ENCODE results near the gene CMC1. TPM values are rescaled to one million over a fixed set of nuclear protein-coding genes. Genes with fewer than 3 reads are reported as not detected.
"Not testable (repeated sequence)": the region's sequence is repeated elsewhere in the genome, so short reads cannot be mapped to it uniquely, and the experiment has no call there.

Gene CMC1
- total RNA-seq, 1 experiment from 2014 or later, result 22.6 TPM

GRCh38 chr3:28268989-28269388, 27.6 kb downstream of the CMC1 start:
- Histone ChIP-seq H3K27me3 (no peaks in the 10 kb centered on the region), H3K27ac (no peak overlapping the region), H3K4me3 (no peak overlapping the region), H3K4me1 (no peaks in the 10 kb centered on the region), H3K9me3 (replicated peaks) (peaks cover 10% of the 10 kb centered on the region), H3K36me3 (peaks cover 3% of the 10 kb centered on the region)
- DNase-seq, result no peak

- not testable (repeated sequence) for H3K36me3 ChIP-seq, H3K4me1 ChIP-seq, H3K4me3 ChIP-seq, H3K27me3 ChIP-seq, H3K27ac ChIP-seq, DNase-seq
- peaks cover 14% of the 10 kb centered on the region for H3K9me3 ChIP-seq (replicated peaks)
Observed at GRCh38 chr3:28269884-28270283, 28.5 kb downstream of the CMC1 start.

GRCh38 chr3:28273837-28274236, 32.4 kb downstream of the CMC1 start:
- peaks cover 3% of the 10 kb centered on the region; the same call in 1 of the 2 replicates for H3K36me3 ChIP-seq
- H3K9me3 ChIP-seq (replicated peaks), result peaks cover 14% of the 10 kb centered on the region
- H3K4me3 ChIP-seq, result no peak overlapping the region
- no peaks in the 10 kb centered on the region for H3K27me3 ChIP-seq
- H3K4me1 ChIP-seq, result no peaks in the 10 kb centered on the region
- H3K27ac ChIP-seq, result no peak overlapping the region
- no peak for DNase-seq

GRCh38 chr3:28278918-28279317, 37.5 kb downstream of the CMC1 start:
- Histone ChIP-seq H3K4me3 (no peak overlapping the region), H3K36me3 (no peaks in the 10 kb centered on the region), H3K4me1 (no peaks in the 10 kb centered on the region), H3K27me3 (no peaks in the 10 kb centered on the region), H3K27ac (no peak overlapping the region), H3K9me3 (replicated peaks) (peaks cover 4% of the 10 kb centered on the region)
- no peak for DNase-seq

- H3K4me1 ChIP-seq, result no peaks in the 10 kb centered on the region
- no peak overlapping the region for H3K4me3 ChIP-seq
- DNase-seq, result no peak
- H3K27ac ChIP-seq, result no peak overlapping the region
- H3K36me3 ChIP-seq, result no peaks in the 10 kb centered on the region
- peaks cover 2% of the 10 kb centered on the region; the same call in 1 of the 2 replicates for H3K9me3 ChIP-seq (replicated peaks)
- H3K27me3 ChIP-seq, result no peaks in the 10 kb centered on the region
Observed at GRCh38 chr3:28279770-28280169, 38.4 kb downstream of the CMC1 start.

- Histone ChIP-seq H3K4me1 (no peaks in the 10 kb centered on the region), H3K27me3 (no peaks in the 10 kb centered on the region), H3K9me3 (replicated peaks) (no peaks in the 10 kb centered on the region), H3K4me3 (no peak overlapping the region), H3K36me3 (no peaks in the 10 kb centered on the region), H3K27ac (no peak overlapping the region)
- no peak for DNase-seq
Observed at GRCh38 chr3:28280781-28281180, 39.4 kb downstream of the CMC1 start.

- H3K27me3 ChIP-seq, result no peaks in the 10 kb centered on the region
- H3K4me3 ChIP-seq, result no peak overlapping the region
- no peaks in the 10 kb centered on the region for H3K4me1 ChIP-seq
- peaks cover 3% of the 10 kb centered on the region; the same call in 1 of the 2 replicates for H3K36me3 ChIP-seq
- H3K9me3 ChIP-seq (replicated peaks), result no peaks in the 10 kb centered on the region
- peak in 1 of 2 experiments; percentile 50 for DNase-seq
- no peak overlapping the region for H3K27ac ChIP-seq
Observed at GRCh38 chr3:28286595-28286994, 45.2 kb downstream of the CMC1 start.

GRCh38 chr3:28287046-28287445, 45.6 kb downstream of the CMC1 start:
- H3K9me3 ChIP-seq (replicated peaks), result no peaks in the 10 kb centered on the region
- H3K36me3 ChIP-seq, result peaks cover 3% of the 10 kb centered on the region; the same call in 1 of the 2 replicates
- H3K27me3 ChIP-seq, result no peaks in the 10 kb centered on the region
- no peaks in the 10 kb centered on the region for H3K4me1 ChIP-seq
- no peak for DNase-seq
- H3K4me3 ChIP-seq, result no peak overlapping the region
- H3K27ac ChIP-seq, result no peak overlapping the region

GRCh38 chr3:28290863-28291300, 49.5 kb downstream of the CMC1 start:
- Histone ChIP-seq H3K27me3 (no peaks in the 10 kb centered on the region), H3K27ac (no peak overlapping the region), H3K36me3 (peaks cover 3% of the 10 kb centered on the region; the same call in 1 of the 2 replicates), H3K9me3 (replicated peaks) (no peaks in the 10 kb centered on the region; the same call in 1 of the 2 replicates), H3K4me1 (no peaks in the 10 kb centered on the region), H3K4me3 (no peak overlapping the region)
- no peak for DNase-seq

GRCh38 chr3:28291577-28291976, 50.2 kb downstream of the CMC1 start:
- Histone ChIP-seq H3K9me3 (replicated peaks) (no peaks in the 10 kb centered on the region; the same call in 1 of the 2 replicates), H3K4me3 (no peak overlapping the region), H3K27me3 (no peaks in the 10 kb centered on the region), H3K4me1 (no peaks in the 10 kb centered on the region), H3K36me3 (peaks cover 3% of the 10 kb centered on the region; the same call in 1 of the 2 replicates), H3K27ac (no peak overlapping the region)
- DNase-seq, result no peak

- DNase-seq, result no peak
- Histone ChIP-seq H3K27me3 (no peaks in the 10 kb centered on the region), H3K9me3 (replicated peaks) (no peaks in the 10 kb centered on the region; the same call in 1 of the 2 replicates), H3K27ac (no peak overlapping the region), H3K4me3 (no peak overlapping the region), H3K36me3 (peaks cover 3% of the 10 kb centered on the region; the same call in 1 of the 2 replicates), H3K4me1 (no peaks in the 10 kb centered on the region)
Observed at GRCh38 chr3:28292622-28293021, 51.2 kb downstream of the CMC1 start.

GRCh38 chr3:28294667-28295413, 53.4 kb downstream of the CMC1 start:
- no peak overlapping the region for H3K27ac ChIP-seq
- no peaks in the 10 kb centered on the region for H3K36me3 ChIP-seq
- no peak overlapping the region for H3K4me3 ChIP-seq
- no peaks in the 10 kb centered on the region for H3K27me3 ChIP-seq
- no peaks in the 10 kb centered on the region; the same call in 1 of the 2 replicates for H3K9me3 ChIP-seq (replicated peaks)
- H3K4me1 ChIP-seq, result no peaks in the 10 kb centered on the region
- no peak for DNase-seq

GRCh38 chr3:28295898-28296490, 54.6 kb downstream of the CMC1 start:
- Histone ChIP-seq H3K4me1 (no peaks in the 10 kb centered on the region), H3K27me3 (no peaks in the 10 kb centered on the region), H3K4me3 (no peak overlapping the region), H3K9me3 (replicated peaks) (no peaks in the 10 kb centered on the region; the same call in 1 of the 2 replicates), H3K27ac (no peak overlapping the region), H3K36me3 (no peaks in the 10 kb centered on the region)
- DNase-seq, result no peak

- Histone ChIP-seq H3K27me3 (no peaks in the 10 kb centered on the region), H3K9me3 (replicated peaks) (no peaks in the 10 kb centered on the region; the same call in 1 of the 2 replicates), H3K36me3 (no peaks in the 10 kb centered on the region), H3K27ac (no peak overlapping the region), H3K4me3 (no peak overlapping the region), H3K4me1 (no peaks in the 10 kb centered on the region)
- DNase-seq, result no peak
Observed at GRCh38 chr3:28299705-28300104, 58.3 kb downstream of the CMC1 start.

- H3K27ac ChIP-seq, result no peak overlapping the region
Observed at GRCh38 chr3:28300345-28300962, 59.0 kb downstream of the CMC1 start.

More at GRCh38 chr3:28300345-28300962, 59.0 kb downstream of the CMC1 start:
- H3K4me3 ChIP-seq, result no peak overlapping the region
- no peaks in the 10 kb centered on the region for H3K27me3 ChIP-seq
- H3K36me3 ChIP-seq, result no peaks in the 10 kb centered on the region
- H3K4me1 ChIP-seq, result no peaks in the 10 kb centered on the region
- no peak for DNase-seq
- no peaks in the 10 kb centered on the region for H3K9me3 ChIP-seq (replicated peaks)

Measured in SJCRH30 (cell line).